Epithelial cell of proximal tubule (primary cell): ENCODE data around the gene PLA2G4C. TPM values are rescaled to one million over a fixed set of nuclear protein-coding genes. Genes with fewer than 3 reads are reported as not detected.

ENCODE experiments used
- DNase-seq: peaks from one replicate; pipeline ENCODE4 v3.0.0-alpha.2; 2011; ENCODE audit warnings: low read depth
- H3K4me3 ChIP-seq: 2 replicates; pipeline ENCODE4 v1.5.1; 2011; ENCODE audit warnings: low read depth, mild to moderate bottlenecking, low read length
- total RNA-seq: library from RNA; depleted of rRNA; stranded (reverse); fragments of >200 nt; gene quantifications from 2 replicates; pipeline ENCODE4 v1.2.3, GENCODE V29; 2015
- TF ChIP-seq, protein P1 (sequence below): conservative IDR thresholded peaks from 2 replicates; pipeline ENCODE4 v1.5.1; 2012; ENCODE audit warnings: low read depth, mild to moderate bottlenecking, low read length

PLA2G4C gene
- total RNA-seq, 1 donor from 2014 or later = 4.7 TPM

DNA sequence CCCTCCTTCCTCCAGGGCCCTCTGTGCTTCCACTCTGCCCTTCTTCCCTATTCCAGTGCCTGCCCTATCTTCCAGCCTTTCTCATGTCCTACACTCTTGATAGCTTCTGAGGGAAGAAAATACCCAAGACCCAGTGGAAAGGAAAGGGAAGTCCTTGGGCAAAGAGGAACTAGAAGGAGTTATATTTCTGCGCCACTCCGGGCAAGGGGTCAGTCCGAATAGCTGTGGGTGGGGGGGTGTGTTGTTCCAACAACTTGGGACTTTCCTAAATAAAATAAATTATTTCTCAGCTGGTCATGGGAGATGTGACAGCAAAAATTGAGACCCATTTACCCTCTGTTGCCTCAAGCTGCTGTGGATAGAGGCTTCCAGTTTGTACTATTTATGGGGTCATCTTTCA, 89.9 kb downstream of the PLA2G4C start:
- no peak for DNase-seq
- no peak overlapping the region for H3K4me3 ChIP-seq
- TF ChIP-seq, protein P1, sequence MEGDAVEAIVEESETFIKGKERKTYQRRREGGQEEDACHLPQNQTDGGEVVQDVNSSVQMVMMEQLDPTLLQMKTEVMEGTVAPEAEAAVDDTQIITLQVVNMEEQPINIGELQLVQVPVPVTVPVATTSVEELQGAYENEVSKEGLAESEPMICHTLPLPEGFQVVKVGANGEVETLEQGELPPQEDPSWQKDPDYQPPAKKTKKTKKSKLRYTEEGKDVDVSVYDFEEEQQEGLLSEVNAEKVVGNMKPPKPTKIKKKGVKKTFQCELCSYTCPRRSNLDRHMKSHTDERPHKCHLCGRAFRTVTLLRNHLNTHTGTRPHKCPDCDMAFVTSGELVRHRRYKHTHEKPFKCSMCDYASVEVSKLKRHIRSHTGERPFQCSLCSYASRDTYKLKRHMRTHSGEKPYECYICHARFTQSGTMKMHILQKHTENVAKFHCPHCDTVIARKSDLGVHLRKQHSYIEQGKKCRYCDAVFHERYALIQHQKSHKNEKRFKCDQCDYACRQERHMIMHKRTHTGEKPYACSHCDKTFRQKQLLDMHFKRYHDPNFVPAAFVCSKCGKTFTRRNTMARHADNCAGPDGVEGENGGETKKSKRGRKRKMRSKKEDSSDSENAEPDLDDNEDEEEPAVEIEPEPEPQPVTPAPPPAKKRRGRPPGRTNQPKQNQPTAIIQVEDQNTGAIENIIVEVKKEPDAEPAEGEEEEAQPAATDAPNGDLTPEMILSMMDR = no peak

DNA sequence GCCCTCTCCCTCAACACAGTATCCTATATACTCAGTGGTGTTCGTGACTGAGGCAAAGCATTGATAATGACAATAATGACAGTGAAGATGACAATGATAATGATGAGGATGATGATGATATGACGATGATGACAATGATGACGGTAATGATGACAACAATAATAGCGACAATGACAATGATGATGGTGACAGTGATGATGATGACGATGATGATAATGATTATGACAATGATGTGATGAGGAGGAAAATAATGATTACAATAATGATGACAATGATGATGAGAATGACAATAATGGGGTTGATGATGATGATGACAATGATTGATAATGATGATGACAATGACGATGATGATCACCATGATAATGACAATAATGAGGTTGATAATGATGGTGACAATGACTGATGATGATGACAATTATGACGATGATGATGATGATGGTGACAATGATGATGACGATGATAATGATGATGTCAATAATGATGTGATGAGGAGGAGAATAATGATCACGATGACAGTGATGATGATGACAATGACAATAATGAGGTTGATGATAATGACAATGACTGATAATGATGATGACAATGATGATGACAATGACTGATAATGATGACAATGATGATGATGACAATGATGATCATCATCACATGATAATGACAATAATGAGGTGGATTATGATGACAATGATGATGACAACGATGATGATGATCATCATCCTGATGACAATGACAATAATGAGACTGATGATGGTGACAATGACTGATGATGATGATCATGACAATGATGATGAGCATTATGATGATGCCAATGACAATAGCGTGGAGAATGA, 99.5 kb downstream of the PLA2G4C start:
- no peak for DNase-seq
- TF ChIP-seq, protein P1 = no peak
- no peak overlapping the region for H3K4me3 ChIP-seq

DNA sequence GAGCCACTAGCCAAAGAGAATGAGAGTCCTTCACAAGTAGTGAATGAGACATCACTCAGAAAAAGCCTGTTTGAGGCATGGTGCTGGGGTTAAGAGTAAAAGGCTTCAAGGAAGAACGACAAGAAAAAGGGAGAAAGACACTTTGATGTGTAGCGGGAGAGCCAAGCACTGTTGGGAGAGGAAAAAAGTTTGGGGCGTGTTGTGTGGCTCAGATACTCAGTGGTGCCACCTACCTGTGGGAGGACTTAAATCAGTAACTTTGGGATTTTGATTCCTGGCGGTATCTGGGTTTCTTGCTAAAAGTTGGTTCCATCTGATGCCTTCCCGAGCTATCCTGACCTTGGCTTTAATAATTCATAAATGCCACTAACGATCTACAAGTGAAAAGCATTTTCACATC, 103.9 kb downstream of the PLA2G4C start:
- no peak overlapping the region for H3K4me3 ChIP-seq
- no peak for DNase-seq

DNA sequence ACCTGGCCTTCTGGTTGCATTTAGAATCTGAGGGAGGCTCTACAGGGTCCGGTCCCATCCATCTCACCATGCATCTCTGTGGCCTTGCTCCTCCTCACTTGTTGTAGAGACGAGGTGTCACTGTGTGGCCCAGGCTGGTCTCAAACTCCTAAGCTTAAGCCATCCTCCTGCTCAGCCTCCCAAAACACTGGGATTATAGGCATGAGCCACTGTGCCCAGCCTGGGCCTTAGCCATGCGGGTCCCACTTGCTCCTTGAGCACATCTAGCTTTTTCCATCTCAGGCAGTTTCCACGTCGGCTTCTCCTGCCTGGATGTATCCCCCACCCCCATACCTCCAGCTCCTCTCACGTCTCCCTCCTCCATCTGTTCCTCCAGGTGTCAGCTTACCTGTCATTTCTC, 106.4 kb downstream of the PLA2G4C start:
- H3K4me3 ChIP-seq = no peak overlapping the region
- no peak for DNase-seq
- TF ChIP-seq, protein P1 = no peak

More for the DNA sequence above, 103.9 kb downstream of the PLA2G4C start:
- TF ChIP-seq, protein P1 = peak; percentile 39

DNA sequence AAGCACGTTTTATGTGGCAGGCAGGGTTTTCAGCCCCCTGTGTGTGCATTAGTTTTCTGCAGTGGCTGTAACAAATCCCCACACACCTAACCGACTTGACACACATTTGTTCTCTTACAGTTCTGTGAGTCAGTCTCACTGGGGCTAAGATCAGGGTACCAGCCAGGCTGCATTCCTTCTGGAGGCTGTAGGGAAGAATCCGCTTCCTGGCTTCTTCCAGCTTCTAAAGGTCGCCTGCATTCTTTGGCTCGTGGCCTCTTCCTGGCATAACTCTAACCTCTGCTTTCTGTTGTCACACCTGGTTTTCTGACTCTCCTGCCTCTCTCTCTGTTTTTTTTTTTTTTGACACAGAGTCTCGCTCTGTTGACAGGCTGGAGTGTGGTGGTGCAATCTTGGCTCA, 109.8 kb downstream of the PLA2G4C start:
- TF ChIP-seq, protein P1 = no peak
- DNase-seq = no peak
- no peak overlapping the region for H3K4me3 ChIP-seq

DNA sequence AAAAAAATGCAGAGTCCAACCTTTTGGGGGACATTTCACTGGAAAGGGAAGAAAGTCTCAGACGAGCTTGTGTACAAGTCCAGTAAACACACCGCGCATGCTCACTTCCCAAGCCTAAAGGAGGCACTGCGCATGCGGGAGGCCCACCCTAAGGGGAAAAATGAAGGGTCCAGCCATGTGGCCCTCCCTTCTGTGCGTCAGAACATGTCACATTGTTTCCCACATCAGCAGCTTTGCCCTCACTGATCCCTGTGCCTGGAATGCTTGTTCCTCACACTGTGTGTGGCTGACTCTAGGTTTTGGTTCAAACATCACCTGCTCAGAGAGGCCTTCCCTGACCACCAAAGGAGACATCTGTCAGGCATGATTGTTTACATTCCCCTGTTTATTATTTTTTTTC, 111.8 kb downstream of the PLA2G4C start:
- TF ChIP-seq, protein P1 = no peak
- no peak for DNase-seq
- H3K4me3 ChIP-seq = no peak overlapping the region

Other genes with a start within 250 kb of the PLA2G4C start
- gene SULT2A1, start 224.5 kb downstream of the PLA2G4C start, total RNA-seq = not detected in 2 replicates
- not detected in 2 replicates for gene BSPH1, start 118.6 kb downstream of the PLA2G4C start, total RNA-seq
- not detected in 2 replicates for gene ELSPBP1, start 116.2 kb downstream of the PLA2G4C start, total RNA-seq
- not detected in 2 replicates for gene CABP5, start 66.7 kb downstream of the PLA2G4C start, total RNA-seq
- gene LIG1, start 59.5 kb upstream of the PLA2G4C start, total RNA-seq = 77.4 and 81.9 TPM in 2 replicates
- gene ZSWIM9, start 59.9 kb upstream of the PLA2G4C start, total RNA-seq = 1.6 and 2.8 TPM in 2 replicates
- gene CARD8, start 145.1 kb upstream of the PLA2G4C start, total RNA-seq = 6.3 and 14.7 TPM in 2 replicates
- 0.63 and 5.0 TPM in 2 replicates for gene ZNF114, start 159.3 kb upstream of the PLA2G4C start, total RNA-seq
- 23.1 and 96.8 TPM in 2 replicates for gene EMP3, start 214.7 kb upstream of the PLA2G4C start, total RNA-seq